Ammon's horn (tissue), 1 donor: ENCODE data around the gene CACNA1D.

Source experiments
- DNase-seq: peaks from one replicate; pipeline ENCODE4 v3.0.0-alpha.2; 2016; ENCODE audit warnings: low spot score

CACNA1D gene

GRCh38 chr3:53495520-53496391 lies 1.3 kb downstream of the CACNA1D start:
- DNase-seq, result peak; percentile 43

GRCh38 chr3:53496392-53496670 lies 1.9 kb downstream of the CACNA1D start:
- no peak for DNase-seq

- DNase-seq, result peak; percentile 33
Measured at GRCh38 chr3:53496984-53497383, 2.6 kb downstream of the CACNA1D start.

GRCh38 chr3:53498806-53499641 lies 4.6 kb downstream of the CACNA1D start:
- no peak for DNase-seq

GRCh38 chr3:53500165-53500777 lies 5.9 kb downstream of the CACNA1D start:
- DNase-seq, result no peak

- no peak for DNase-seq
Measured at GRCh38 chr3:53501178-53501577, 6.8 kb downstream of the CACNA1D start.

GRCh38 chr3:53502737-53503136 lies 8.3 kb downstream of the CACNA1D start:
- DNase-seq, result peak; percentile 61

GRCh38 chr3:53503195-53503594 lies 8.8 kb downstream of the CACNA1D start:
- DNase-seq, result no peak

GRCh38 chr3:53506110-53506762 lies 11.8 kb downstream of the CACNA1D start:
- DNase-seq, result no peak

GRCh38 chr3:53506763-53507145 lies 12.3 kb downstream of the CACNA1D start:
- no peak for DNase-seq

GRCh38 chr3:53509494-53509893 lies 15.1 kb downstream of the CACNA1D start:
- DNase-seq, result no peak

- DNase-seq, result no peak
Measured at GRCh38 chr3:53510508-53510907, 16.1 kb downstream of the CACNA1D start.

GRCh38 chr3:53511246-53511645 lies 16.8 kb downstream of the CACNA1D start:
- DNase-seq, result no peak

GRCh38 chr3:53513556-53514190 lies 19.3 kb downstream of the CACNA1D start:
- DNase-seq, result no peak

- peak; percentile 60 for DNase-seq
Measured at GRCh38 chr3:53516339-53516738, 21.9 kb downstream of the CACNA1D start.

GRCh38 chr3:53518495-53518981 lies 24.1 kb downstream of the CACNA1D start:
- peak; percentile 50 for DNase-seq

- no peak for DNase-seq
Measured at GRCh38 chr3:53519065-53519709, 24.8 kb downstream of the CACNA1D start.

- no peak for DNase-seq
Measured at GRCh38 chr3:53523346-53523745, 28.9 kb downstream of the CACNA1D start.

GRCh38 chr3:53524566-53524965 lies 30.2 kb downstream of the CACNA1D start:
- no peak for DNase-seq

- no peak for DNase-seq
Measured at GRCh38 chr3:53525765-53526703, 31.6 kb downstream of the CACNA1D start.
